NCI-H1694 (cell line): ENCODE results near the gene BNC2.
A peak's percentile ranks its signal among the peaks of the same experiment; 100 is the strongest.

Experiments used
- DNase-seq: peaks from one replicate; lab custom pipeline; 2025; lab: John Stamatoyannopoulos, UW

BNC2 gene

DNA sequence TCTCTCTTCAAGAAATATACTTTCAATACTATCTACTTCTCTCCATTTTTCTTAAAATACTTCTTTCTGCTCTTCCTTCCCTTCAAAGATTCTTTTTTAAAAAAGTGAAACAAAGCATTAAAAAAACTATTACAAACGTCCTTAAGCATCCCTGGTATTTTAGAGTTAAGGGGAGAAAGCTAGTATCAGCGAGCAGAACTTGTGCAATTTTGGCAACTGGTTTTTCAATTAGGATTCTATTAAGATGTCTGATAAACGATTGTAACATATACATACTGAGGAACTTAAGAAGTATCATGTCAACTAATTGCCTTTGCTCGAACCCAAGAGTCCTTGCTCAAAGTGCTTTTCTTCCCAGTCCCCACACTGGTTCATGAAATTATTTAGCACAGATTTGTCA lies 459.2 kb downstream of the BNC2 start:
- no peak for DNase-seq

- no peak for DNase-seq
Observed at GRCh38 chr9:16410601-16411280, 459.7 kb downstream of the BNC2 start.

DNA sequence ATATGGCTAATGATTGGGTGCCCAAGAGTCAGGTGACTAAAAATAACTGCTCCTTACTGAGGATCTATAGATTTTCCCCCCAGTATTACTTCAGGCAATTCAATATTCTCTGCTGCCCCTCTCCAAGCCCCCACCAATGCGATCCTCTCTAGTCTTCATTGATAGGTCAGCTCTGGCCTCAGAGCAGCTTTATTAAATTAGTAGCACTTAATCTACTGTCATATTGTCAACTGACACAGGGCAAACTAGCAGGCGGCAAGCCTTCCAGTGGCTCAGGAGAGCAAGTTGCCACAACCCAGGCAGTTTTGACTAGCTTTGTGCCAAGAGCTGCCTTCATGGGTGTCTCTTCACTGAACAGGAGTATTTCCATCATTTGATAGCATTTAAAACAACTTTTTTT lies 462.9 kb downstream of the BNC2 start:
- DNase-seq, result no peak

GRCh38 chr9:16406526-16407225 lies 463.8 kb downstream of the BNC2 start:
- DNase-seq, result peak; percentile 73

DNA sequence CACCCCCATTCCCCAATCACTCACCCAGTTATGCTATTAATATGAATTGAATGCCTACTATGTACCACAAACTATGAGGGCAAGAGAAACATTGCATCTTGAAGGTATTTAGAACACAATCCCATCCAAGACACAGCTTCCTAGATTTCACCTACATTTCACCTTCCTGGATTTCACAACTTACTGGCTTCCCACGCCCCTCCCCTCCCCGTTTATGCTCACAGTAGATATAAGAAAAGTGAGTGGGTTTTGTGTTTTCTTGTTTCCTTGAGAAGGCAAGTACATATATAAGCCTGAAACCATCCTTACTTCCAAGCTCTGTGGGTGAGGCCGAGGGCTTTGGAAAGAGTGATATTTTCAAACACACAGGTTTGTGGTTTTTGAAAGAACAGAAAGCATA lies 465.0 kb downstream of the BNC2 start:
- no peak for DNase-seq

DNA sequence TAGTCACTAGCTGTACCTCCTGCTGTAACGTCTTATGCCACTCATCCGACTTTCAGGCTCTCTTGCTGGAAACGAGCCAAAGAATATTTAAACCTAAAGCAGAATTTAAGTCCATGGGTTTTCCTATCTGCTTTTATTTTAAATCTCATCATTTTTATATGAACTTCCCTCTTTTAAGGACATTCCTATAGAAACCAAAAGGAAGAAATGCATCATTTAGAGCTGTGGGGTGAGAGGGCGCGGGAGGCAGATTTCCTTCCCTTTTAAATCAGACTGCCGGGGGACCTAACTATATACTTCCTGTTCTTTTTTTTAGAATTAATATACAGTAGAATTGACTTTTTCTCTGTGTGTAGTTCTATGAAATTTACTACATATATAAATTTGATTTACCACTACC lies 468.8 kb downstream of the BNC2 start:
- no peak for DNase-seq

GRCh38 chr9:16398691-16399090 lies 471.8 kb downstream of the BNC2 start:
- no peak for DNase-seq

- no peak for DNase-seq
Observed at GRCh38 chr9:16396389-16396788, 474.1 kb downstream of the BNC2 start.

- no peak for DNase-seq
Observed at GRCh38 chr9:16391369-16391768, 479.1 kb downstream of the BNC2 start.

DNA sequence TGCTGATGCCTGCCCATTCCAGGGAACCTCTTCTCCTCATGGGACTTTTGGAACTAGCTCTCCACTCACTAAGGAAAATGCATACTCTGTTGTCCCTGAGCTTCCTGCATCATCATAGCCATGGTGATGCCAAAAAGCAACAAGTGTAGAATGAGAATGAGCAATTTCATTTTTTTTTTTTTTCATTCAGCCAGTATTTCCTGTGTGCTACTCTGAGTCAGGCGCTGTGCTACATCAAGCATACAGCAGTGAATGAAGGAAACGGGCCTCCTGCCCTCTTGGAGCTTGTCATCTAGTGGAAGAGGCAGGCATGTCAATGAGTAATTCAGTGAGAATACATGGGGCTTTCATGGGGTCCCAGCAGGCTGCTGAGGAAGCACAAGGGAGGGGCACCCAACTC lies 483.1 kb downstream of the BNC2 start:
- DNase-seq, result no peak

DNA sequence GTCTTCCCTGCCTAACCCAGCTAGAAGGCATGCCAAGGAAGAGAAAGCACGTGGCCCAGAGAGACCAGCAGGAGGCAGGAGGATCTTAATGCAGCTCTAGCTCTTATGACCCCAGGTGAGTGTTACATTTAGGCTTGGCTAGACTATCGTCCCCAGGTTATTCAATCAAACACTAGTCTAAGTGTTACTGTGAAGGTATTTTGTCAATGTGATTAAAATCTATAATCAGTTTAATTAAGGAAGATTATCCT lies 483.7 kb downstream of the BNC2 start:
- no peak for DNase-seq

- DNase-seq, result no peak
Observed at GRCh38 chr9:16386007-16386826, 484.3 kb downstream of the BNC2 start.

- DNase-seq, result no peak
Observed at GRCh38 chr9:16385590-16385989, 484.9 kb downstream of the BNC2 start.

DNA sequence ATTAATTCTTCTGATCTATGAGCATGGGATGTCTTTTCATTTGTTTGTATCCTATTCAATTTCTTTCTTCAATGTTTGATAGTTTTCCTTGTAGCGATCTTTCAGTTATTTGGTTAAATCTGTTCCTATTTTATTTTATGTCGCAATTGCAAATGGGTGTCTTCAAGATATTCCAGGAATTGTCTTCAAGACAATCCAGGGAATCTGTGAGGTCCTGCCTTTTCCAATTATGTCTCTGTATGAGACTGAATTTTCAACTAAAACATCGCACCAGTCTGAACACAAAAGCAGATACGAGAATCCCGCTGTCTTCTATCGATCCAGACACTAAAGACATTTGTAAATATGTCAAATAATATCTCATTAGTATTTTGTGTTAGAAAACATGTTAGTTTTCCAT lies 485.5 kb downstream of the BNC2 start:
- no peak for DNase-seq

- no peak for DNase-seq
Observed at GRCh38 chr9:16377311-16377710, 493.2 kb downstream of the BNC2 start.

DNA sequence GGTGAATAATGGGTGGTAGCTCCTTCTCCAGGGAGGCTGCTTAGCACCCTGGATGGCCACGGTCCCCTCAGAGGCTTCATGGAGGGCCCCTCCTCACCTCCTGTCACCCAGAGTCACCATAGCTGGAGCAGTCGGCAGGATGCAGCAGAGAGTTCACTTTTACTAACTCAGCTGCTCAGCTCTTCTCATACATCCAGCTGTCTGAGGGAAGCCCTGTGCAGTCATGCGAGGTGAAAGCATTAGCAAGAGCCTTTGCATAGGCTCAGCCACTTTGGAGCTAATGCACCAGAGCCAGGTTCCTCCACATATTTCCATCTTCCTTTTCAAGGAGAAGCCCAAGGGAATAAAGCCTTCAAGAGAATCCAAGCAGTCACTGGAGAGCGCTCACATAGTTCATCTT lies 499.2 kb downstream of the BNC2 start:
- DNase-seq, result peak; percentile 41

GRCh38 chr9:16370647-16371046 lies 499.8 kb downstream of the BNC2 start:
- DNase-seq, result no peak

- no peak for DNase-seq
Observed at GRCh38 chr9:16369427-16369826, 501.0 kb downstream of the BNC2 start.

GRCh38 chr9:16368237-16369087 lies 502.0 kb downstream of the BNC2 start:
- DNase-seq, result no peak

- no peak for DNase-seq
Observed at GRCh38 chr9:16367605-16368231, 502.8 kb downstream of the BNC2 start.

GRCh38 chr9:16364347-16364746 lies 506.1 kb downstream of the BNC2 start:
- DNase-seq, result no peak

GRCh38 chr9:16363916-16364315 lies 506.6 kb downstream of the BNC2 start:
- DNase-seq, result no peak
